ENCODE results near the gene TRAF3IP3.

DNA sequence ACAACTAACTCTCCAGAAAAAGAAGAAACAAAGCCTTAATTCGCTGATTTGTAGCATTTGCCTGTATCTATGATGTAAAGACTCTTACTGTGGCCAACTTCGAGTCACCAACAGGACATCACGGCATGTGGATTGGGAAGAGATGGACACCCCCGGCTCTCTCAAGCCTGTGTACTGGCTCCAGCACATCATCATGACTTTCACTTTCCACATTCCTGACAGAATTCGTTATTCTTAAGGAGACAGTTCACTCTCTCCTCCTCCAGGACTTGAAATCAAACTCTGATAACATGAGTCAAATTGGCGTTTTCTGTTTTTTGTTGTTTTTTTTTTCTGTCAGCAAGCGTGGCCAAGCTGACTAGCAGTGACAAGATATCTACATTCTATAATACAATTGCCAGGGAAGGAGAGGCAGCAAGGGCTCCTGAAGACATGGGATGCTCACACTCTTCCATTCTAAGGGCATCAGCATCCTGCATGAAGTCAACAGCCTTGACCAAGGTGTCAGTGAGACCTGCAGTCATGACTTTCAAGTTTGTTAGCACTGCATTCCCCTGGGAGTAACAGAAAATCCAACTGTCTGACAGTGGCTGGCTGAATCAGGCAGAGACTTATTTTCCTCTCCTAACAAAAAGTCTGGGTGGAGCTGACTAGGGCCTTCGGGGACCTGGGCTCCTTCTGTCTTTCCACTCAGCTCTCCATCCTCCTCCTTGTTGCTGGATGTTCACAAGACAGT lies 13.3 kb upstream of the TRAF3IP3 start:
- TF ChIP-seq YY1 (IDR thresholded peaks at IDR 0.05; ENCODE audit: low read depth) (no peak), EP300 (IDR thresholded peaks at IDR 0.05; ENCODE audit: borderline replicate concordance) (no peak), TAF1 (IDR thresholded peaks at IDR 0.05; ENCODE audit: low read depth) (no peak), FOXM1 (IDR thresholded peaks at IDR 0.05; ENCODE audit: borderline replicate concordance, low read depth) (no peak), TCF12 (IDR thresholded peaks at IDR 0.05; ENCODE audit: low read depth) (no peak), CREB1 (IDR thresholded peaks at IDR 0.05; ENCODE audit: low read depth) (no peak)
- TF ChIP-seq, protein P1, sequence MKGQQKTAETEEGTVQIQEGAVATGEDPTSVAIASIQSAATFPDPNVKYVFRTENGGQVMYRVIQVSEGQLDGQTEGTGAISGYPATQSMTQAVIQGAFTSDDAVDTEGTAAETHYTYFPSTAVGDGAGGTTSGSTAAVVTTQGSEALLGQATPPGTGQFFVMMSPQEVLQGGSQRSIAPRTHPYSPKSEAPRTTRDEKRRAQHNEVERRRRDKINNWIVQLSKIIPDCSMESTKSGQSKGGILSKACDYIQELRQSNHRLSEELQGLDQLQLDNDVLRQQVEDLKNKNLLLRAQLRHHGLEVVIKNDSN (IDR thresholded peaks at IDR 0.05) = no peak
- TF ChIP-seq, protein P2, sequence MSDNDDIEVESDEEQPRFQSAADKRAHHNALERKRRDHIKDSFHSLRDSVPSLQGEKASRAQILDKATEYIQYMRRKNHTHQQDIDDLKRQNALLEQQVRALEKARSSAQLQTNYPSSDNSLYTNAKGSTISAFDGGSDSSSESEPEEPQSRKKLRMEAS (IDR thresholded peaks at IDR 0.05) = no peak
